GM21723 (cell line): ENCODE results near the gene KCTD1.
A peak's percentile ranks its signal among the peaks of the same experiment; 100 is the strongest.

ENCODE experiments used
- ATAC-seq: cut with Tn5 transposase; IDR thresholded peaks from one replicate; pipeline ENCODE4 v1.9.1; 2021; ENCODE audit warnings: mild to moderate bottlenecking, moderate library complexity; ENCODE audit not compliant: unreplicated experiment

Gene KCTD1

GRCh38 chr18:26549263-26550094 is 1.1 kb upstream of the KCTD1 start:
- peak; percentile 22 for ATAC-seq

GRCh38 chr18:26547646-26548414 is 523 bp downstream of the KCTD1 start:
- peak; percentile 47 for ATAC-seq

- ATAC-seq, result no peak
Observed at GRCh38 chr18:26546875-26547645, 1.3 kb downstream of the KCTD1 start.

GRCh38 chr18:26546170-26546874 is 2.0 kb downstream of the KCTD1 start:
- no peak for ATAC-seq

GRCh38 chr18:26545335-26546123 is 2.8 kb downstream of the KCTD1 start:
- no peak for ATAC-seq

GRCh38 chr18:26544451-26544850 is 3.9 kb downstream of the KCTD1 start:
- no peak for ATAC-seq

GRCh38 chr18:26543373-26543772 is 5.0 kb downstream of the KCTD1 start:
- ATAC-seq, result no peak

GRCh38 chr18:26540043-26540628 is 8.2 kb downstream of the KCTD1 start:
- no peak for ATAC-seq

- ATAC-seq, result no peak
Observed at GRCh38 chr18:26538524-26538923, 9.8 kb downstream of the KCTD1 start.

- ATAC-seq, result no peak
Observed at GRCh38 chr18:26536664-26537063, 11.7 kb downstream of the KCTD1 start.

- ATAC-seq, result no peak
Observed at GRCh38 chr18:26536032-26536431, 12.3 kb downstream of the KCTD1 start.

- ATAC-seq, result no peak
Observed at GRCh38 chr18:26535630-26536029, 12.7 kb downstream of the KCTD1 start.

- no peak for ATAC-seq
Observed at GRCh38 chr18:26532367-26533340, 15.7 kb downstream of the KCTD1 start.

- no peak for ATAC-seq
Observed at GRCh38 chr18:26531605-26532298, 16.6 kb downstream of the KCTD1 start.

GRCh38 chr18:26526966-26527234 is 21.5 kb downstream of the KCTD1 start:
- ATAC-seq, result no peak

- ATAC-seq, result no peak
Observed at GRCh38 chr18:26526128-26526965, 22.0 kb downstream of the KCTD1 start.
